Gastroesophageal sphincter (tissue), 4 donors: ENCODE results near the gene PRRX2. TPM values are rescaled to one million over a fixed set of nuclear protein-coding genes. Genes with fewer than 3 reads are reported as not detected.

Source experiments
- ATAC-seq: fragments of 150-250 bp; one replicate; pipeline ENCODE4 v1.9.1; 2016; ENCODE audit warnings: mild to moderate bottlenecking, moderate library complexity
- H3K27ac ChIP-seq, 4 donors: fragments of 200-600 bp; sonication (generic) in 3 of 4; 1 replicate in 3 of 4; 2 replicates in 1 of 4; pipeline ENCODE4 v1.5.1; 2016 to 2019
- H3K27me3 ChIP-seq: fragments of 200-600 bp; sonication (generic); one replicate; pipeline ENCODE4 v1.5.1; 2019
- H3K36me3 ChIP-seq, 2 donors: fragments of 200-600 bp; sonication (generic); one replicate each; pipeline ENCODE4 v1.5.1; 2019; ENCODE audit warnings: control low read depth in 1 of 2
- H3K4me1 ChIP-seq, 3 donors: fragments of 200-600 bp; sonication (generic); 1 replicate in 2 of 3; 2 replicates in 1 of 3; pipeline ENCODE4 v1.5.1; 2016 to 2019; ENCODE audit warnings: control low read depth in 2 of 3
- H3K4me3 ChIP-seq, 2 donors: fragments of 200-600 bp; sonication (generic); one replicate each; pipeline ENCODE4 v1.5.1; 2019; ENCODE audit warnings: mild to moderate bottlenecking in 1 of 2, moderate library complexity in 1 of 2
- H3K9me3 ChIP-seq, 3 donors: fragments of 200-600 bp; sonication (generic); one replicate each; pipeline ENCODE4 v1.5.1; 2017 to 2019; ENCODE audit warnings: control low read depth in 2 of 3
- EP300 ChIP-seq: sonication (generic); formaldehyde crosslinking; IDR thresholded peaks from one replicate; pipeline ENCODE4 v1.6.1; 2017; ENCODE audit warnings: antibody characterized with exemption, mild to moderate bottlenecking
- POLR2A ChIP-seq, 2 donors: fragments of 450-650 bp; IDR thresholded peaks; one replicate each; pipeline ENCODE4 v1.6.1; 2017; ENCODE audit warnings: antibody characterized with exemption in 2 of 2, mild to moderate bottlenecking in 2 of 2, moderate library complexity in 1 of 2
- POLR2AphosphoS5 ChIP-seq: sonication (generic); formaldehyde crosslinking; IDR thresholded peaks from one replicate; pipeline ENCODE4 v1.6.1; 2017; ENCODE audit warnings: antibody characterized with exemption
- WGBS, 2 donors: methylation state at CpG; one replicate each; pipeline ENCODE4 v1.1.5; 2018; ENCODE audit warnings: low coverage in 1 of 2; 5-methylcytosine and 5-hydroxymethylcytosine counted together
- total RNA-seq, 4 donors: library from RNA; depleted of rRNA; stranded (reverse); fragments of >200 nt; gene quantifications; one replicate each; pipeline ENCODE4 v1.1.0, GENCODE V29; 2016
- TF ChIP-seq, protein P1 (sequence below), 4 experiments: fragments of 200-600 bp in 2 of 4; fragments of 450-650 bp in 2 of 4; sonication (generic) in 1 of 4; IDR thresholded peaks; one replicate each; pipeline ENCODE4 v1.5.1; 2017 to 2019; ENCODE audit warnings: antibody characterized with exemption in 4 of 4, mild to moderate bottlenecking in 2 of 4, moderate library complexity in 2 of 4

The PRRX2 gene
- total RNA-seq, 4 donors from 2014 or later = 0.93 to 12.1 (median 7.1) TPM

DNA sequence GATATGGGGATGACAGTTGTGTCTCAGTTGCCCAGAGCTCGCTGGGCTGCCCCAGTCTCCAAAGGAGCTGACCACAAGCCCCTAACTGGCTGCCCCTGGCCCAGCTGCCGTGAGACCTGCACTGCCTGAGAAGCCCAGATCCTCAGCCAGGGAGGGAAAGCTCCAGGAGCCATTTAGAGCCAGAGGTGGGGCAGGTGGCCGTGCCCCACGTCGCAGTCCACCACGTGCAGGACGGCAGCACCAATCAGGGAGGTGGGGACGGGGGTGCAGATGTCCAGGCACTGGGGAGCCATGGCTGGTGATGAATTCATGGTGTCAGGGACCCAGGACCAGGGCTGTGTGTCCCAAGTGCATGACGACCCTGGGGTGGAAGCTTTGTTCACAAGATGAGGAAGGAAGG is 13.4 kb downstream of the PRRX2 start:
- 67% methylated on average over 4 of the region's 9 CpGs; no CpG with 5 or more reads in 1 of the 2 donors for WGBS, 2 donors
- Histone ChIP-seq H3K27me3 (peaks cover 40% of the 10 kb centered on the region), H3K4me1 (peaks cover 0 to 10% (median 0%) of the 10 kb centered on the region in 3 donors), H3K9me3 (no peaks in the 10 kb centered on the region), H3K4me3 (no peak overlapping the region), H3K27ac (no peak overlapping the region), H3K36me3 (no peaks in the 10 kb centered on the region)
- ATAC-seq = no peak
- TF ChIP-seq EP300 = no peak
- TF ChIP-seq, protein P1, sequence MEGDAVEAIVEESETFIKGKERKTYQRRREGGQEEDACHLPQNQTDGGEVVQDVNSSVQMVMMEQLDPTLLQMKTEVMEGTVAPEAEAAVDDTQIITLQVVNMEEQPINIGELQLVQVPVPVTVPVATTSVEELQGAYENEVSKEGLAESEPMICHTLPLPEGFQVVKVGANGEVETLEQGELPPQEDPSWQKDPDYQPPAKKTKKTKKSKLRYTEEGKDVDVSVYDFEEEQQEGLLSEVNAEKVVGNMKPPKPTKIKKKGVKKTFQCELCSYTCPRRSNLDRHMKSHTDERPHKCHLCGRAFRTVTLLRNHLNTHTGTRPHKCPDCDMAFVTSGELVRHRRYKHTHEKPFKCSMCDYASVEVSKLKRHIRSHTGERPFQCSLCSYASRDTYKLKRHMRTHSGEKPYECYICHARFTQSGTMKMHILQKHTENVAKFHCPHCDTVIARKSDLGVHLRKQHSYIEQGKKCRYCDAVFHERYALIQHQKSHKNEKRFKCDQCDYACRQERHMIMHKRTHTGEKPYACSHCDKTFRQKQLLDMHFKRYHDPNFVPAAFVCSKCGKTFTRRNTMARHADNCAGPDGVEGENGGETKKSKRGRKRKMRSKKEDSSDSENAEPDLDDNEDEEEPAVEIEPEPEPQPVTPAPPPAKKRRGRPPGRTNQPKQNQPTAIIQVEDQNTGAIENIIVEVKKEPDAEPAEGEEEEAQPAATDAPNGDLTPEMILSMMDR (IDR thresholded peaks at IDR 0.05) = no peak
- TF ChIP-seq POLR2AphosphoS5 = no peak
- no peak for TF ChIP-seq POLR2A (IDR thresholded peaks at IDR 0.05)

DNA sequence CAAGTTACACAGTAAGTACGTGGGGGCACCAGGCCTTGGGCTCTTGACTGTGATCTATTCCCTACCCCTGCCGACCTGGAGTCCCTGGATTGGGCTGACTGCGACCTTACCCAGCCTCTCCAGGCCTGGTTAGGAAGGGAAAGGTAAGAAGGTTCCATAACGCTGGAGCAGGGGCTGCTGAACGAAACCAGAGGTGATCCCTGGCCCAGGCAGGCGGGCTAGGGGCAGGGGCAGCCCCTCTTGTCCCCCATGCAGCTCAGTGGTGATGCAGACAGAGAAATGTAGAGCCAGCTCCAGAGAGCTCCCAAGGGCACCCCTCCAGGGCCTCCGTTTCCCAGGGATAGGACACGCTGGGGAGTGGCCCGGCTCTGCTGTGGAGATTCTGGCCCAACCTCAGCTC is 14.1 kb downstream of the PRRX2 start:
- no peak for ATAC-seq
- Histone ChIP-seq H3K4me3 (no peak overlapping the region), H3K9me3 (no peaks in the 10 kb centered on the region), H3K27me3 (peaks cover 40% of the 10 kb centered on the region), H3K27ac (no peak overlapping the region), H3K4me1 (peaks cover 0 to 10% (median 0%) of the 10 kb centered on the region in 3 donors), H3K36me3 (no peaks in the 10 kb centered on the region)
- 90% methylated on average over 2 of the region's 9 CpGs; no CpG with 5 or more reads in 1 of the 2 donors for WGBS, 2 donors
- TF ChIP-seq EP300 (no peak), POLR2AphosphoS5 (no peak), POLR2A (IDR thresholded peaks at IDR 0.05) (no peak)
- TF ChIP-seq, protein P1 (IDR thresholded peaks at IDR 0.05) = no peak

DNA sequence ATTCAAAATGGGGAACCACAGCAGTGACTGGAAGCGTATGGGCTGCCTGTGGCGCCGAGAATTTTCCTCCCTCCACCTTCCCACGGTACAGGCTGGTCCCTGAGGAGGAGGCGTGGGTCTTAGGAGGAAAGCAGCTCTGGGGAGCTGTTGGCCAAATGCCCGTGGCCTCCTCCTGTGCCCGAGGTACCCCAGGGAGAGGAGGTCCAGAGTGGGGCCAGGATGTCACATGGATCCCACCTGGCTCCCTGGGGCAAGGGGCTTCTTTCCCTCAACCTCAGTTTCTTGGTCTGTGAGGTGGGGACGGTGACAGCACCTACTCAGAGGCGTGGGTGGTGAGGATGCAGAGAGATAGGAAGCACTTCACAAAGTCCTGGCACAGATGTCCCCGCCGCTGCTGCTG is 16.5 kb downstream of the PRRX2 start:
- ATAC-seq = no peak
- WGBS, 2 donors = no CpG with 5 or more reads among the region's 11 CpGs
- Histone ChIP-seq H3K27ac (no peak overlapping the region), H3K4me3 (no peak overlapping the region), H3K9me3 (no peaks in the 10 kb centered on the region), H3K4me1 (no peaks in the 10 kb centered on the region), H3K36me3 (no peaks in the 10 kb centered on the region), H3K27me3 (peaks cover 19% of the 10 kb centered on the region)
- TF ChIP-seq, protein P1 (IDR thresholded peaks at IDR 0.05) = no peak
- no peak for TF ChIP-seq POLR2A (IDR thresholded peaks at IDR 0.05)
- no peak for TF ChIP-seq POLR2AphosphoS5

DNA sequence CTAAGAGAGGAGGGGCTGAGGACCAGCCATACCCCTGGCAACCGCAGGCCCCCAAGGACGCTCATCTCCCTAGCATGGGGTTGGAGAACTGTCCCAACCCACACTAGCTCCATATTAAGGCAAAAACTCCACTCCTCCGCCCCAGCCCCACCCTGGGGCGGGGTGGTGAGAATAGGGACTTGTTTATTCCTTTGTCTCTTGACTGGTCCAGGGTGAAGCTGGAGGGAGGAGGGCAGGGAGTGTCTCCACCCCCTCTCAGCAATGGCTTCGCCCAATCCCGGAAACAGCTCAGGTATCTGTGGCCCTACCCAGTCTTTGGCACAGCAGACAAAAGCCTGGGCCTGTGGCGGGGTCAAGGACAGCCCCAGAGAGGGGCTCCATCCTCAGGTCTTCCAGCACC is 16.9 kb downstream of the PRRX2 start:
- H3K36me3 ChIP-seq = no peaks in the 10 kb centered on the region
- ATAC-seq = no peak
- H3K4me1 ChIP-seq = no peaks in the 10 kb centered on the region
- 100% methylated on average over 1 of the region's 7 CpGs; no CpG with 5 or more reads in 1 of the 2 donors for WGBS, 2 donors
- H3K9me3 ChIP-seq = no peaks in the 10 kb centered on the region
- H3K4me3 ChIP-seq = no peak overlapping the region
- peaks cover 14% of the 10 kb centered on the region for H3K27me3 ChIP-seq
- no peak overlapping the region for H3K27ac ChIP-seq
- no peak for TF ChIP-seq EP300
- TF ChIP-seq, protein P1 (IDR thresholded peaks at IDR 0.05) = no peak
- no peak for TF ChIP-seq POLR2A (IDR thresholded peaks at IDR 0.05)
- TF ChIP-seq POLR2AphosphoS5 = no peak

DNA sequence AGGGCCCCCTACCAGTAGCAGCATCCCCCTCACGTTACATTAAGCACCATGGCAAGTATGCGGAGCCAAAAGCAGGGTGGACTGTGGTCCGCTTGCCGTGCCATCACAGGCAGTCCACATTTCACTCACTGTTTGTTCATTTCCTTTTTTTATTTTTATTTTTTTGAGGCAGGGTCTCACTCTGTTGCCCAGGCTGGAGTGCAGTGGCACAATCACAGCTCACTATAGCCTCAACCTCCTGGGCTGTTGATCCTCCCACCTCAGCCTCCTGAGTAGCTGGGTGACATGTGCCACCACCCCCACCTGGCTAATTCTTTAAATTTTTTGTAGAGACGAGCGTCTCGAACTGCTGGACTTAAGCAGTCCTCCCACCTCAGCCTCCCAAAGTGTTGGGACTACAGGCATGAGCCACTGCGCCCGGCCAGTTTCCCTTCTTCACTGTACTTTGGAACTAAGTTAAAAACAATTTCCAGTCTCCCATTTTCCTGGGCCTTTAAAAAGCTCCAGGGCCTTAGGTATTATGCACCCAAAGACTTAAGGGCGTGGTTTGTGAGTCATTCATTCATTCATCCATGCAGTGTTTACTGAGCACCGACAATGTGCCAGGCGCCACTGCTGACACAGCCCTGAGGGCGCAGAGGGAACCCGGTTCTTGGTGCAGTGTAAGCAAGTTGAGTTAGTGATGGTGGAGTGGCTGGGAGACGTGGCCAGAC is 19.9 kb downstream of the PRRX2 start:
- TF ChIP-seq, protein P1 (IDR thresholded peaks at IDR 0.05) = no peak
- TF ChIP-seq EP300 = no peak
- TF ChIP-seq POLR2A (IDR thresholded peaks at IDR 0.05) = no peak
- TF ChIP-seq POLR2AphosphoS5 = no peak
- ATAC-seq = no peak
- no peaks in the 10 kb centered on the region for H3K4me1 ChIP-seq
- no peaks in the 10 kb centered on the region for H3K36me3 ChIP-seq
- no peaks in the 10 kb centered on the region for H3K9me3 ChIP-seq
- H3K27me3 ChIP-seq = peaks cover 8% of the 10 kb centered on the region
- H3K4me3 ChIP-seq = no peak overlapping the region
- 74 to 81% methylated on average over 8 to 10 of the region's 15 CpGs for whole genome bisulfite sequencing, 2 donors
- H3K27ac ChIP-seq = no peak overlapping the region
